ENCODE results near the gene ESPN. TPM values are rescaled to one million over a fixed set of nuclear protein-coding genes. Genes with fewer than 3 reads are reported as not detected.
"Not testable (repeated sequence)": the region's sequence is repeated elsewhere in the genome, so short reads cannot be mapped to it uniquely, and the experiment has no call there.

The ESPN gene
- total RNA-seq, 1 donor from 2014 or later = 6.2 TPM

GRCh38 chr1:6483017-6483760 lies 58.6 kb downstream of the ESPN start:
- DNase-seq (ENCODE audit: low spot score) = no peak

DNA sequence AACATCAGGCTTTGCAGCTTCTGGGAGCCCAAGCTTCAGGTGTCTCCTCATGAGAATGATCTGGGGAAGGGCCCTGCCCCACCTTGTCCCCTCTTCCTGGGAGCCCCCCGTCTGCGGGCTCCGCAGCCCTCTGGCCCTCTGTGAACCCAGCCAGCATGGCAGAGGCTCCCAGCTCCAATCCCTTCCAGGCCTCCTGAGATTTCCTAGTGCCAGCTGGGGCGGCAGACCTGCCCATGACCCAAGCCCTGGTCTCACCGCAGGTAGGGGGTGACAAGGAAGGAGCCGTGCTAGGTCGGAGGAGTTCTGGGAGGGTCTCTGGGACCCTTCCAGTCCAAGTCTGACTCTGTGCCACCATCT lies 59.2 kb downstream of the ESPN start:
- no peak for DNase-seq (ENCODE audit: low spot score)

GRCh38 chr1:6484826-6485167 lies 60.2 kb downstream of the ESPN start:
- no peak for DNase-seq (ENCODE audit: low spot score)

DNA sequence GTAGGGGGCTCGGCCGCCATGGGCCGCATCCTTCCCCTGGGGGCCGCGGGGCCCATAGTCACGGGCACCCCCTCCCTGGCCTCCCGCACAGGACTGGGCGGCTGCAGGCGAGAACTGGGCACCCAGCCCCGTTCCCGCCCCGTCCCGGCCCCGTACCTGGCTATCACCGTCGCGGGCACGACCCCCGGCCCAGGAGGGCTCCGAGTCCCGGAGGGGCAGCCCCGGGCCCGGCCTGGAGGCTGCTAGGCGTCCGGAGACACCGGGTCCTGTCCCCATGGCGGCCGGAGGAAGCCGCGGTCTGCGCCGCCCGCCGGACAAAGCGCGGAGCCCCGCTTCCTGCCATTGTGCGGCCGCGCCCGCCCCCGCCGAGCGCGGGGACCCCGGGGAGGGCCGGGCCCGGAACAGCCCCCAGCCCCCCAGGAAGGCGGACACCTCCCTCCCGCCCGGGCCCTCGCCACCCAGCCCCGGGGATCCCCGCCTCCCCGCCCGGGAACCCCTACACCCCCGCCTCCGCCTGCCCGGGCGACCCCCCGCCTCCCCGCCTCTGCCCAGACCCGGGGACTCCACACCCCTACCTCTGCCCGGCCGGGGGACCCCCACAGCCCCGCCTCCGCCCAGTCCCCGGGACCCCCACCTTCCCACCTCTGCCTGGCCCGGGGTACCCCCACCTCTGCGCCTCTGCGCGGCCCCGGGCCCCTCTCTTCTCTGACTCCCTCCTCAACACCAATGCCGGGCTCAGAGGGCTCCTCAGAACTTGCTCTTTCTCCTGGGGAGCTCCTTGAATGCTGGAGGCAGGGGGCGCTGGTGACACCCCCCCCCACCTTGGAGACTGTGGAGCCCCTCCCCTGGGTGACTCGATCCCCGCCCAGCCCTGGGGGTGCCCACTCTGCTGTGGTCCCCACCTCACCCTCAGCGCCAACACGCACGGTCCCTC lies 60.9 kb downstream of the ESPN start:
- DNase-seq (ENCODE audit: low spot score) = no peak

- peak; percentile 89 for DNase-seq (ENCODE audit: low spot score)
Measured at GRCh38 chr1:6486433-6487011, 61.9 kb downstream of the ESPN start.

DNA sequence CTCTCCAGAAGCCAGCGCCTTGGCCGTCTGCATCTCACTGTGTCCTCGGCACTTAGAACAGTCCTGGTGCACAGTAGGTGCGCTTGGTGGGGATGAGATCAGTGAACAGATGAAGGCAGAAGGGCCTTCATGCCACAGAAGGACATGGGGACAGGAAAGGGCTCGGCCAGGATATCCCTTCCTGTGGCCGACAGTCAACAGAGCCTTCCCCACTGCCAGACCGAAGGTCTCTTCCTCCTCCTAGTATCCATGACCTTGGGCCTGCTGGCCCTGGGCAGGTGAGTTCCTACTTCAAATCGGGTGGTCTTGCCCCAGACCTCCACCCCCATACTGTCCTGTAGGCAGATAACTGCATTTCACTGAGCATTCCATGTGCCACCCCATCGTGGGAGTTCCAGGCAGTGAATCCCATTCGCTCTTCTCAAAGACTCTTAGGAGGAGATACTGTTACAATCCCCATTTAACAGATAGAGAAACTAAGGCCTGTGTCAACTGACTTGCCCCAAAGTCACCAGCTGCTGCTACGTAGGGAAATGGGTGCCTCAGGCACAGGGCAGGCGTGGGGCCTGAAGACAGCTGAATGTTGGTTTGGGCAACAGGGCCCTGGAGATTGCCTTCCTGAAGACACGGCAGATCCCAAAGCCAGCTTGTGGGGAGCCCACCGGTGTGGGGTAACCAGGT lies 63.4 kb downstream of the ESPN start:
- DNase-seq (ENCODE audit: low spot score) = no peak

GRCh38 chr1:6488602-6489382 lies 64.2 kb downstream of the ESPN start:
- DNase-seq (ENCODE audit: low spot score) = peak; percentile 73

DNA sequence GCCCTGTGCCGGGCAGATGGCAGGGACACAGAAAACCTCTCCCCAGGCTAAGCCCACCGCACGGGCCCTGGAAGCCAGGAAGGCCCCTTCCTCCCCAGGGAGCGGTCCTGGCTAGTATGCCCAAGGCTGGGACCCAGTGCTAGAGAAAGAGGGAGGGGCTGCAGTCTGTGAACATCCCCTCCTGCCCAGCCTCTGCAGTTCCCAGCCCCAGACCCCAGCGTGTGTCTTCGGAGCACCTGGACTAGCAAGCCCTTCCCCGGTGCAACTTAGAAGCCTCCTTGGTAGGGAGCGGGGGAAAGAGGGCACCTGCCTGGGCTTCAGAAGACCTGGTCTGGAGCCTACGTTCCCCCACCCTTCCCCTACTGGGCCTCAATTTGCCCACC lies 64.8 kb downstream of the ESPN start:
- no peak for DNase-seq (ENCODE audit: low spot score)

GRCh38 chr1:6489799-6490180 lies 65.2 kb downstream of the ESPN start:
- peak; percentile 67 for DNase-seq (ENCODE audit: low spot score)

GRCh38 chr1:6490181-6491080 lies 65.9 kb downstream of the ESPN start:
- peak; percentile 72 for DNase-seq (ENCODE audit: low spot score)

GRCh38 chr1:6491081-6491449 lies 66.5 kb downstream of the ESPN start:
- no peak for DNase-seq (ENCODE audit: low spot score)

GRCh38 chr1:6491480-6491962 lies 66.9 kb downstream of the ESPN start, which contains the start of gene PLEKHG5:
PLEKHG5 (minus strand) TSS chr1:6491667; CDS start chr1:6477571, 14,096 bp downstream.
- DNase-seq (ENCODE audit: low spot score) = no peak

- no peak for DNase-seq (ENCODE audit: low spot score)
Measured at GRCh38 chr1:6491966-6492365, 67.4 kb downstream of the ESPN start.

DNA sequence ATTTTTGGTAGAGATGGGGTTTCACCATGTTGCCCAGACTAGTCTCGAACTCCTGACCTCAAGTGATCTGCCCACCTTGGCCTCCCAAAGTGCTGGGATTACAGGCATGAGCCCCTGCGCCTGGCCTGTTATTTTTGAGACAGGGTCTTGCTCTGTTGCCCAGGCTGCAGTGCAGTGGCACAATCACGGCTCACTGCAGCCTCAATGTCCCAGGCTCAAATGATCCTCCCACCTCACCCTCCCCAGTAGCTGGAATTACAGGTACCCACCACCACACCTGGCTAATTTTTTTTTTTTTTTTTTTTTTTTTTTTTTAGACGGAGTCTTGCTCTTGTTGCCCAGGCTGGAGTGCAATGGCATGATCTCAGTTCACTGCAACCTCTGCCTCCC lies 69.3 kb downstream of the ESPN start:
- DNase-seq (ENCODE audit: low spot score) = not testable (repeated sequence)

DNA sequence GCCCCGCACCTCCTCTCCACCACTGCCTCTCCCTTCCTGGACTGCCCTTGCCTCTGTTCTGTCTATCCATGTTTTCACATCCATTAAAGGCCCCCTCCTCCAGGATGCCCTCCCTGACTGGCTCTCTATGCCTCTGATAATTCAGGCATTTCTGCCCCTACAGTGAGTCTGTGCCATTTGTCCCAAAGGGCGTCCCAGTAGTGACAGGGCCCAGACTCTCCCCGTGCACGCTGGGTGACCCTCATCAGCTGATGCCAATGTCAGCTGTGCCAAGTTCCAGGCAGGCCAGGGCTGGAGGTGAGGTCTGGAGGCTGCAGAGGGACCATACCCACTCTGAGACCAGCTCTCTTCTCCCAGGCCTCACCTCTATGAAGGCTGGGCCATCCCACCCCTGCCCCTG lies 70.1 kb downstream of the ESPN start:
- no peak for DNase-seq (ENCODE audit: low spot score)

DNA sequence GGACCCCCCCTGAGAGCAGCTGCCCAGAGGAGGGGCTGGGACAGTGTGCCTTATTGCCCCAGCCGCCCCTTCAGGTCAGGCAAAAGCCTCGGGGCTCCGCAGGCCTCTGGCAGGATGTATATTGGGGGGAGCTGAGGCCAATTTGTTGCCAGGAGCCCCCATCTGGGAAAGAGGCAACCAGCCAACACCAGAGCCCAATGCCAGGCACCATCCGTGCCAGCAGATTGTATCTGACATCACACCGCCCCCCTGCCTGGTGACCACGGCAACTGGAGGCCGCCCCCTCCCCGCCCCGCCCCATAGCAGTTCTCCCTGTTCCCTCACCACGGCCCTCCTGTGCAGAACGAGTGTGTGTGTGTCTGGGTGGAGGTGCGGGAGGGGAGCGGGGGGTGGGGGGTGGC lies 70.5 kb downstream of the ESPN start:
- DNase-seq (ENCODE audit: low spot score) = no peak

DNA sequence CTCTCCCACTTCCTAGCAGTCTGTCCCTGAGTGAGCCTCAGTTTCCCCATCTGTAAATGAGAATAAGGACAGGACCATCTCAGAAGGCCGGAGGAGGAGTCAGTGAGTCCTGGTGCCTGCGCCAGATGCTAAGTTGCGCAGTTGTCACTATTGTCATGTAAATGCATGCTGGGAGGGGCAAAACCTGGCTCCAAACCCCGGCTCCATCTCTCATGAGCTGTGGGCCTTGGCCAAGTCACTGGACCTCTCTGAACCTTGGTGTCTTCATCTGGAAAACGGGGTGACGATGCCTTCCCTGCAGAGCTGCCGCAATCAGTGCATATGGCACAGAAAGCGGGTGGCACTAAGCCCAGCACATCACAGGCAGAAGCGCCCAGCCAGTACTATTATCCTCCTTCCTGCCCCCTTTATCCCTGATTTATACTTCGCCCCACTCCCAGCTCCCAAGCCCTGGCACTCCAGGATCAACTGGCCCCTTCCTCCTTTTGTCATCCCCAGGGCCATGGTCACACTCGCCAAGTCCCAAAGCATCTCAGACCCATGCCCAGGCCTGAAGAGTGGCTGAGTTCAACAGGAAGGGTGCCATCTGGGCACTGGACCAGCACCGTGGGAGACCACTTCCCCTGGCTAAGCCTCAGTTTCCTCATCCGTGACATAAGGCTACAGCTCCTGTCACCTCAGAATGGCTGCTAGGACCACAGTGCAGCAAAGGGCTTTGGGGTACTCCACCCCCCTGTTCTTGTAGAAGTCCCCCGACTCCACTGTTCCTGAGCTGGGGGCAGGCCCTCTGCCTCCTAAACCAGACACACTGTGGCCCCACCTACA lies 71.2 kb downstream of the ESPN start:
- DNase-seq (ENCODE audit: low spot score) = no peak

DNA sequence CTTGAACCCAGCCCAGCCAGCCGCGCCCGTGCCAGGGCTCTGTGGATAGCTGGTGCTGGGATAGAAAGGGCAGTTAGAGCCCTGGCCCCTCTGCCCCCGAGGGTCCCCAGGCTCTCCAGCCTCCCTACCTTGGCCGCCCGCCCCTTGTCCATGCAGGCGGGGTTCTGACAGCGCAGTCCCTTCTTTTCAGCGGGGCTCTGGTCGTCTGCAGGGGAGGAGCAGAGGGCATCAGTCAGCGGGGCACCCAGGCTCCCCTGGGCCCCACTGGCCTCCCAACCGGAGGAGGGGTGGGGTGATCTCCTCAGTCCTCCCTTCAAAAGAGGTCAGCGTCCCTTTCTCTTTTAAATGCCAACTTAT lies 71.8 kb downstream of the ESPN start:
- no peak for DNase-seq (ENCODE audit: low spot score)

GRCh38 chr1:6496890-6497214 lies 72.3 kb downstream of the ESPN start:
- no peak for DNase-seq (ENCODE audit: low spot score)

Data from ureter (tissue), 1 donor.